Osteocyte (in vitro differentiated cells): Measurements from ENCODE around the gene ZNF354C. TPM values are rescaled to one million over a fixed set of nuclear protein-coding genes. Genes with fewer than 3 reads are reported as not detected.

Source experiments
- DNase-seq: peaks from one replicate; pipeline ENCODE4 v3.0.0; 2021; ENCODE audit warnings: mixed read lengths; ENCODE audit not compliant: unreplicated experiment; ENCODE audit errors: extremely low spot score
- H3K27ac Mint-ChIP-seq: one replicate; pipeline ENCODE4 v1.8.0; 2021; ENCODE audit warnings: mild to moderate bottlenecking, mixed read lengths; ENCODE audit not compliant: unreplicated experiment
- H3K27me3 Mint-ChIP-seq: one replicate; pipeline ENCODE4 v1.8.0; 2021; ENCODE audit warnings: mixed read lengths; ENCODE audit not compliant: unreplicated experiment
- H3K36me3 Mint-ChIP-seq: one replicate; pipeline ENCODE4 v1.8.0; 2021; ENCODE audit warnings: mixed read lengths; ENCODE audit not compliant: unreplicated experiment
- H3K4me1 Mint-ChIP-seq: one replicate; pipeline ENCODE4 v1.8.0; 2021; ENCODE audit warnings: mixed read lengths; ENCODE audit not compliant: unreplicated experiment
- H3K4me3 Mint-ChIP-seq: one replicate; pipeline ENCODE4 v1.8.0; 2021; ENCODE audit warnings: mild to moderate bottlenecking, moderate library complexity, mixed read lengths; ENCODE audit not compliant: unreplicated experiment
- H3K9me3 Mint-ChIP-seq: one replicate; pipeline ENCODE4 v1.8.0; 2021; ENCODE audit warnings: mixed read lengths; ENCODE audit not compliant: unreplicated experiment
- CTCF ChIP-seq: fragments of 200-600 bp; sonication (generic); IDR thresholded peaks from 2 replicates; pipeline ENCODE4 v1.5.0; 2021; ENCODE audit warnings: antibody characterized with exemption, mild to moderate bottlenecking, moderate library complexity
- total RNA-seq: library from RNA; stranded (reverse); gene quantifications from 2 replicates; pipeline ENCODE4 v1.2.1, GENCODE V29; 2021

ZNF354C gene
- total RNA-seq, 1 donor from 2014 or later: 4.6 TPM

DNA sequence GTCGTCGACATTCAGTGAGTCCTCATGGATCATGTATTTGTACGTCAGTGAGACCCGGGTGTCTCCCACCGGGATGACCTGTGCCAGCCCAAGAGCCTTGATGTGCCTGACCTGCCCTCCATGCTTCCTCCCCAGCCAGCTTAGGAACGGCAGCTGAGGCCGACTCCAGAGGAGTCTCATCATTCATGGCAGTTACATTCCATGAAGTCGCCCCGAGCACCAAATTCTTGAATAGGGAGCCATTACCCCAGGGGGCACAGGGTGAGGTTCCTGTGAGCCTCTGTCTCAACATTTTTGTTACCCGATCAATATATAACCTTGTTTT is 67.8 kb downstream of the ZNF354C start:
- DNase-seq: no peak
- H3K27ac Mint-ChIP-seq: no peak overlapping the region
- H3K36me3 Mint-ChIP-seq: peaks cover 8% of the 10 kb centered on the region
- H3K9me3 Mint-ChIP-seq: peaks cover 7% of the 10 kb centered on the region
- H3K4me1 Mint-ChIP-seq: no peaks in the 10 kb centered on the region
- no peaks in the 10 kb centered on the region for H3K27me3 Mint-ChIP-seq
- TF ChIP-seq CTCF: no peak
- no peak overlapping the region for H3K4me3 Mint-ChIP-seq

GRCh38 chr5:179128976-179129375 is 68.8 kb downstream of the ZNF354C start:
- Mint-ChIP-seq H3K9me3 (peaks cover 9% of the 10 kb centered on the region), H3K36me3 (peaks cover 8% of the 10 kb centered on the region), H3K4me1 (no peaks in the 10 kb centered on the region), H3K27me3 (no peaks in the 10 kb centered on the region), H3K4me3 (no peak overlapping the region), H3K27ac (no peak overlapping the region)
- TF ChIP-seq CTCF: no peak
- no peak for DNase-seq

- H3K9me3 Mint-ChIP-seq: peaks cover 11% of the 10 kb centered on the region
- no peak overlapping the region for H3K27ac Mint-ChIP-seq
- H3K36me3 Mint-ChIP-seq: peaks cover 4% of the 10 kb centered on the region
- no peaks in the 10 kb centered on the region for H3K4me1 Mint-ChIP-seq
- H3K4me3 Mint-ChIP-seq: no peak overlapping the region
- no peaks in the 10 kb centered on the region for H3K27me3 Mint-ChIP-seq
- TF ChIP-seq CTCF: no peak
- DNase-seq: no peak
Measured at GRCh38 chr5:179129607-179130071, 69.5 kb downstream of the ZNF354C start.

- TF ChIP-seq CTCF: no peak
- Mint-ChIP-seq H3K9me3 (peaks cover 11% of the 10 kb centered on the region), H3K27ac (no peak overlapping the region), H3K4me1 (no peaks in the 10 kb centered on the region), H3K27me3 (no peaks in the 10 kb centered on the region), H3K36me3 (peaks cover 4% of the 10 kb centered on the region), H3K4me3 (no peak overlapping the region)
- no peak for DNase-seq
Measured at GRCh38 chr5:179130101-179130681, 70.0 kb downstream of the ZNF354C start.

DNA sequence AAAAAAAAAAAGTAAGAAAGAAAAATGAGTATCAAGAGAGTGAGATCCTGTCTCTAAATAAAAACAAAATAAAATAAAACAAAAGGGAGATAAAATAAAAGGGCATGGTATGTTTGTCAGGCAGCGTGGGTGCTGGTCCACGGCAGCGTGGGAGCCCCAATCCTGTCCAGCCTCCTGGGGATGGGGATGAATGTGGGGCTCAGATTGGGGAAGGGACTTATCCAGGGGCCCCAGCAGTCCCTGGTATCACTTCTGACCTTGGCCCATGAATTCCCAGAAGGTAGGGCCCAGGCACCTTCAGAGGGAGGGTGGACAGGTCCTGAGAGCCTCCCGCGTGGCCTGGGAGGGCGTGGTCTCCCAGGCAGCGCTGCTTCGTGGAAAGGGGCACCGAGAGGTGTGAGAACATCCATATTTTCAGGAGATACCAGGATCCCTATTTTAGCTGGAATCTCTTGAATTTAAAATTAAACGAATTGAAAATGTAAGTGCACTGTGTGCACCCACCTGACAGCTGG is 71.2 kb downstream of the ZNF354C start:
- H3K27me3 Mint-ChIP-seq: no peaks in the 10 kb centered on the region
- TF ChIP-seq CTCF: no peak
- H3K9me3 Mint-ChIP-seq: peaks cover 11% of the 10 kb centered on the region
- peaks cover 4% of the 10 kb centered on the region for H3K36me3 Mint-ChIP-seq
- no peak for DNase-seq
- H3K4me3 Mint-ChIP-seq: no peak overlapping the region
- no peak overlapping the region for H3K27ac Mint-ChIP-seq
- H3K4me1 Mint-ChIP-seq: no peaks in the 10 kb centered on the region
